T47D (cell line): ENCODE measurements around the gene RENBP.

Experiments
- DNase-seq, 2 experiments: peaks; one replicate each; pipeline versions ENCODE4 v3.0.0 to v3.0.0-alpha.2; 2011 to 2012; ENCODE audit warnings: low read depth in 1 of 2, low spot score in 1 of 2
- JUND ChIP-seq: IDR thresholded peaks from 2 replicates; pipeline ENCODE4 v1.6.1; 2012; ENCODE audit warnings: low read depth
- in situ Hi-C: cut with HindIII; loops from 2 replicates; pipeline ENCODE4 v1.10.0; 2016; ENCODE audit warnings: low sequenced_read_pairs, low pct_unique_long_range_greater_than_20kb

Gene RENBP

DNA sequence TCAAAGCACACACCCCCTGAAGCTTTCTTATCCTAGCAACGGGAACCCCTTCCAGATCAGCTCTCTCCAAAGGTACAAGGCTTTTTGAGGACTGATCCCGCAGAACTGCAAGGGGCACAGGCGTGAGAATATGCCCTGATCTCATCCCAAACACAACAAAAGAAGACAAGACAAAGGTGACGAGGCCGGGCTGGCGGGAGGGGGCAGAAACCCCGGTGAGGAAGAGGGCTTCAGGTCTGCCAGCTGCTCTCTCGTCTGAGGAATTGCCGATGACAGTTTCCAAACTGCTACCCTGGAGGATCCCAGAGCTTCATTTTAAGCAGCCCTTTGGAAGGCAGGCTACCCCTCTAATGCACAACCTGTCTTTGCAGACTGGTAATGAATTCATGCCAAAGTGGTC, 23.8 kb upstream of the RENBP start:
- no peak for DNase-seq
- in situ Hi-C loops, result no loop called here

DNA sequence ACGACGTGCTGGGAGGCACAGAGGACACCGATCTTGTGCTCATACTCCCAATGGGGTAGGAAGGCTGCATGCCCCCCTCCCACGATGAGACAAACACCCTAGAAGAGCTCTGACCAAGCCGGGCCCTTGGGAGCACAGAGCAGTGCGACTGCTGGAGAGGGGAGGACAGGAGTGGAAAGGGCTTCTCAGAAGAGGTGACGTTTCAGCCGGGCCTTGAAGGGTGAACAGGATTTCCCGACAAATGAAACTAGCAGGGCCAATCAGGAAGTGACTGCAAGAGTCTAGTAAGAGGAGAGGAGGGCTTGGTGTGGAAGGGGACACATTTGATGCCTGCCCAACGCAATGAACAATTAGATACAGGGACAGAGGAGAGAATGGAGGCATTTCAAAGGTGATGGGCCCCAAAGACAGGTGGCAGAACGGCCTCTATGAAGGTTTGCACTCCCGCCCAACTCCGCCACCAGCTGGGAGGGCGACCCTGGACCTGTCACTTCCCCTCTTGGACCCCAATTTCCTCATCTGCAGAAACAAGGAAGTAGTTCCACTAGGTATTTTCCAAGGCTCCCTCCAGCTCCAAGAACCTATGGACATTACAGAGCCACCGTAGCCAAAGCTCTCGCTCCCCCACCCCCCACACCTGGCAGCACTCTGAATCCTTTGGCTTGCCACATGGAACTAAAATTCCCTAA, 23.2 kb upstream of the RENBP start:
- TF ChIP-seq JUND, result no peak
- no peak for DNase-seq
- in situ Hi-C loops, result no loop called here

More for the DNA sequence above, 23.8 kb upstream of the RENBP start:
- no peak for TF ChIP-seq JUND

- DNase-seq, result no peak
- no peak for TF ChIP-seq JUND
- in situ Hi-C loops, result no loop called here
These were observed 22.5 kb upstream of the RENBP start for GRCh38 chrX:153966841-153967535.

DNA sequence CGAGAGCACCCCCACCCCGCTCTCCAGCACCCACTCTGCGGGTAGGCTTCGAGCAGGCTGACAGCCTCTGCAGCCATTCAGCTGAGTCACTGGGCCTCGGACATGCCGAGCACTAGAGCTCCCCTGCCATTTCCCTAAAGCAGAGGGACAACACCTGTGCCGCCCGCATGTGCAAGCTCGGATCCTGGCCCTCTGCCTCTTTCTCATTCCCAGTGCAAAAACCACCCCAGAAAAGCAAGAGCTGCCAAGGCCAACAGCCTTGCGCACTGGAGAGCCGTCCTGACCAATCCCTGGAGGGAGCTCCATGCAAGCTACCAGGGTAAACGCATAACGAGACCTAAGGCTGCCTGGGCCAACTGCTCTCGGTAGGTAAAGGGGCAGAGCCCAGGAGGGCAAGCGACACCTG, 21.8 kb upstream of the RENBP start:
- no peak for TF ChIP-seq JUND
- in situ Hi-C loops, result no loop called here
- no peak for DNase-seq

- in situ Hi-C loops, result no loop called here
These were observed 21.0 kb upstream of the RENBP start for GRCh38 chrX:153965406-153965805.

DNA sequence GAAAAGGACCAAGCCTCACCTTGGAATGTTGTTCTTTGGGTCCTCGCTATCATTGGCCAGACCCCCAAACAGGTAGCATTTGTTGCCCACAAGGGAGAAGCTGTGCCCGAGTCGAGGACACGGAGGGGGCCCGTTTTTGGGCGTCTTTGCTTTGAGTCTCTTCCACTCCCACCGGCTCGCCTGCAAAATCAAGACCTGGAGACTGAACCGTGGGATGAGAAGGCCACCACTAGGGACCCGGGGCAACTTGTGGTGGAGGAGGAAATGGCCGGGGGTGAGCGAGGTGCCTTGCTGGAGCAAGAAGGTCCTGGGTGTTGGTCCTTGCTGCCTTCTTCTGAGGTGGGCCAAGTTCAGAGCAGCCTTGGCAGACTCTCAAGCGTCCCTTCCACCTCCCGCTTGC, 19.7 kb upstream of the RENBP start:
- in situ Hi-C loops, result no loop called here
- no peak for DNase-seq
- no peak for TF ChIP-seq JUND

More at GRCh38 chrX:153965406-153965805, 21.0 kb upstream of the RENBP start:
- TF ChIP-seq JUND, result no peak
- DNase-seq, result no peak

DNA sequence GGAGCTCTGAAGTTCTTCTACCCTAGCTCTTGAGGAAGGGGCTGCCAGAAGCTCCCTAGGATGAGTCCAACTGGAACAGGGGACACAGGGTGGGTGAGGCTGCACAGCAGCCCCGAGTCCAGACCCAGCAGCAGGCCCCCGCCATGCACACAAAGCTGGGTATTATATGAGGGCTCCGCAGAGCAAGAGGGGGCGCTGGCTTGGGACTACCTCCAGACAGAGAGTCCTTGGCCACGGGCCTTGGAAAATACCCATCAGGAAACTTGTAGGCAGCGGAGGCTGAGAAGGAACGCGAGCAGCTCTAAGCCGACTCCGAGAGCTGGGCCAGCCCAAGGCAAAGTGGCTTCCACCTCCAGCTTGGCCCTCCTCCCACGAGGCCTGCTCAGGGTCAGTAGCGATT, 19.1 kb upstream of the RENBP start:
- in situ Hi-C loops, result no loop called here
- TF ChIP-seq JUND, result no peak
- DNase-seq, result no peak

- in situ Hi-C loops, result no loop called here
- TF ChIP-seq JUND, result no peak
- no peak for DNase-seq
These were observed 16.8 kb upstream of the RENBP start for GRCh38 chrX:153961292-153961691.

DNA sequence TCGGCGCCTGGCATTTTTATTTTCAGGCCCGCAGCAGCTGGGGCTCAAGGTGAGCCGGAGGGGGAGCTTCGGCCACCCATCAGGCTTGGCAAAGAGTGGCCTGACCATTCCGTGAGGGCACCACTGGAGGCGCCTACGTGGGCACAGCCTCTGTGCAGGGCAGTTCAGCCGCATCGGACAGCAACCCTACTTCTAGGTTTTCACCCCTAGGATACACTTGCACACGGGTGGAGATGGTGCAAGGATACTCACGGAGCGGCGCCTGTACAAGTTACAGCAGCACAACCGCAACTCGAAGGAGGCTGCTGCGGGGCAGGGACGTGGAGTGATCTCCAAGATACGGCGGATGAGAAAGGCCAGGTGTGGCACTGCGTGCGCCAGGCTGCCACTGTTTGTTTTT, 16.3 kb upstream of the RENBP start:
- in situ Hi-C loops, result no loop called here
- no peak for DNase-seq
- TF ChIP-seq JUND, result no peak

DNA sequence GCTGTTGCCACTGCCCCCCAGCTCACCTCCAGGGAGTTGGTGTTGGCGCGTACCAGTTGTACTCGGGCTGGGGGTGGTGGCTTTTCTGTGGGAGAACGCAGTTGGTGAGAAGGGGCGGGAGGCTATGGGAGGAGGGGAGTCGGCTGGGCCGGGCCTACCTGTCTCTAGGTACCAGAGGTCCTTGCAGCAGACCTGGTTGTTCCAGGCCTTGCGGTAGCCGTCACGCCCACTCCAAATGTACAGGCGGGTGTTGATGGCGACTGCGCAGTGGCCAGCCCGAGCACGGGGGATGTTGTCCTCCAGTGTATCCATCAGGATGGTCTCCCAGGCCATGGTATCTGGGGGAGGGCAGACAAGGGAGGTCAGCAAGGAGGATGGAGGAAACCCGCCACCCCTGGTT, 15.6 kb upstream of the RENBP start:
- no peak for TF ChIP-seq JUND
- in situ Hi-C loops, result no loop called here
- no peak for DNase-seq

- TF ChIP-seq JUND, result no peak
- DNase-seq, result no peak
- in situ Hi-C loops, result no loop called here
These were observed 15.2 kb upstream of the RENBP start for GRCh38 chrX:153959649-153960048.

- in situ Hi-C loops, result no loop called here
- DNase-seq, result no peak
- no peak for TF ChIP-seq JUND
These were observed 14.2 kb upstream of the RENBP start for GRCh38 chrX:153958605-153959004.

- no peak for TF ChIP-seq JUND
- DNase-seq, result no peak
- in situ Hi-C loops, result no loop called here
These were observed 12.8 kb upstream of the RENBP start for GRCh38 chrX:153957224-153957623.
